Naive thymus-derived CD8-positive, alpha-beta T cell (primary cell): Measurements from ENCODE around the gene KIRREL3. TPM values are rescaled to one million over a fixed set of nuclear protein-coding genes. Genes with fewer than 3 reads are reported as not detected.

ENCODE experiments used
- ATAC-seq, 2 donors: fragments of 150-1000 bp; cut with Tn5 transposase in 1 of 2; sonication (Bioruptor Pico), chemical (Tn5 transposase) in 1 of 2; 1 replicate in 1 of 2; 2 replicates in 1 of 2; pipeline ENCODE4 v1.10.0; 2021; ENCODE audit warnings: mild to moderate bottlenecking in 2 of 2, moderate library complexity in 2 of 2
- POLR2A ChIA-PET: fragments of 350-600 bp; sonication (Branson Sonifier 250); formaldehyde crosslinking; loops from one replicate; lab custom pipeline; 2021; ENCODE audit warnings: antibody characterized with exemption; lab: Charles Lee
- DNase-seq, 10 donors: peaks; one replicate each; pipeline versions ENCODE4 v3.0.0 to v3.0.0-alpha.2; 2020 to 2022
- H3K27ac Mint-ChIP-seq, 10 donors: one replicate each; pipeline ENCODE4 v1.8.0; 2020 to 2022; ENCODE audit warnings: mild to moderate bottlenecking in 10 of 10, mixed read lengths in 10 of 10, moderate library complexity in 4 of 10, inconsistent platforms in 1 of 10
- H3K27me3 Mint-ChIP-seq, 5 donors: one replicate each; pipeline ENCODE4 v1.8.0; 2021 to 2022; ENCODE audit warnings: mixed read lengths in 5 of 5
- H3K36me3 Mint-ChIP-seq, 3 donors: one replicate each; pipeline ENCODE4 v1.8.0; 2020 to 2022; ENCODE audit warnings: mixed read lengths in 3 of 3, mild to moderate bottlenecking in 2 of 3, inconsistent platforms in 1 of 3
- H3K4me1 Mint-ChIP-seq, 4 donors: one replicate each; pipeline ENCODE4 v1.8.0; 2021 to 2022; ENCODE audit warnings: mixed read lengths in 4 of 4
- H3K4me3 Mint-ChIP-seq, 10 donors: one replicate each; pipeline ENCODE4 v1.8.0; 2020 to 2022; ENCODE audit warnings: mild to moderate bottlenecking in 10 of 10, mixed read lengths in 10 of 10, moderate library complexity in 6 of 10, inconsistent platforms in 1 of 10
- H3K9me3 Mint-ChIP-seq, 9 donors: one replicate each; pipeline ENCODE4 v1.8.0; 2020 to 2022; ENCODE audit warnings: mixed read lengths in 9 of 9, mild to moderate bottlenecking in 3 of 9, inconsistent platforms in 1 of 9, moderate library complexity in 1 of 9
- polyA plus RNA-seq, 3 donors: library from polyadenylated mRNA; unstranded; fragments of 300-500 nt; fragmentation: Illumina TruSeq; gene quantifications; one replicate each; pipeline ENCODE4 v1.2.3, GENCODE V29; 2021
- total RNA-seq, 8 experiments: library from RNA in 2 of 8; stranded (reverse) in 2 of 8; gene quantifications; one replicate each; pipeline ENCODE4 v1.2.3 and lab custom pipeline; 2021 to 2026

Gene KIRREL3
- total and polyA plus RNA-seq, 5 experiments from 2014 or later, result not detected

GRCh38 chr11:126613272-126613671 is 387.3 kb downstream of the KIRREL3 start:
- POLR2A ChIA-PET, result no interaction called here

GRCh38 chr11:126612671-126613070 is 387.9 kb downstream of the KIRREL3 start:
- Mint-ChIP-seq H3K36me3 (no peaks in the 10 kb centered on the region), H3K4me3 (no peak overlapping the region), H3K27me3 (peaks cover 6 to 18% (median 8%) of the 10 kb centered on the region in 5 donors), H3K4me1 (no peaks in the 10 kb centered on the region), H3K27ac (no peak overlapping the region), H3K9me3 (no peaks in the 10 kb centered on the region)
- DNase-seq (no peak), ATAC-seq (no peak)
- POLR2A ChIA-PET, result no interaction called here

More at GRCh38 chr11:126613272-126613671, 387.3 kb downstream of the KIRREL3 start:
- no peaks in the 10 kb centered on the region for H3K4me1 Mint-ChIP-seq
- H3K36me3 Mint-ChIP-seq, result no peaks in the 10 kb centered on the region
- H3K9me3 Mint-ChIP-seq, result peaks cover 0 to 4% (median 0%) of the 10 kb centered on the region in 9 donors
- ATAC-seq (no peak), DNase-seq (no peak)
- no peak overlapping the region for H3K4me3 Mint-ChIP-seq
- H3K27me3 Mint-ChIP-seq, result peaks cover 6 to 18% (median 8%) of the 10 kb centered on the region in 5 donors
- no peak overlapping the region for H3K27ac Mint-ChIP-seq

DNA sequence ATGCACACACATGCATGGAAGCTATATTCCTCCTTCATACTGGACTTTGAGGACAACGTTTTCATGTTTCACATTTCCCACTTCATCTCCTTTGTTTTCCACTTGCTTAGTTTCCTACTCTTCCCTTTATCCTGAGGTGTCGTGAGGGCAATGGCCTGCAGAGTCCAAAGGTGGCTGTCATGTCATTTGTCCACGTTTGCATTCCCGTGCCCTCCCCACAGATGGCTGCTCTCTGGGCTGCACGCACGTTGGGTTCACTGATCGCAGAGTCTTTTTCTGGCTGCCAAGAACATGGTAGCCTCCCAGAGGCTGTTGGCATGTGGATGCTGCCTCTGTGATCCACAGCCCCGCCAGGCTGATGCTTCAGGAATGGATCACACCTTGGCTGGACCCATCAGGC is 389.1 kb downstream of the KIRREL3 start:
- H3K27ac Mint-ChIP-seq, result no peak overlapping the region
- no peaks in the 10 kb centered on the region for H3K9me3 Mint-ChIP-seq
- DNase-seq (no peak), ATAC-seq (no peak)
- peaks cover 0 to 6% (median 4%) of the 10 kb centered on the region in 4 donors for H3K4me1 Mint-ChIP-seq
- POLR2A ChIA-PET, result no interaction called here
- no peak overlapping the region for H3K4me3 Mint-ChIP-seq
- peaks cover 6 to 24% (median 10%) of the 10 kb centered on the region in 5 donors for H3K27me3 Mint-ChIP-seq
- H3K36me3 Mint-ChIP-seq, result no peaks in the 10 kb centered on the region

DNA sequence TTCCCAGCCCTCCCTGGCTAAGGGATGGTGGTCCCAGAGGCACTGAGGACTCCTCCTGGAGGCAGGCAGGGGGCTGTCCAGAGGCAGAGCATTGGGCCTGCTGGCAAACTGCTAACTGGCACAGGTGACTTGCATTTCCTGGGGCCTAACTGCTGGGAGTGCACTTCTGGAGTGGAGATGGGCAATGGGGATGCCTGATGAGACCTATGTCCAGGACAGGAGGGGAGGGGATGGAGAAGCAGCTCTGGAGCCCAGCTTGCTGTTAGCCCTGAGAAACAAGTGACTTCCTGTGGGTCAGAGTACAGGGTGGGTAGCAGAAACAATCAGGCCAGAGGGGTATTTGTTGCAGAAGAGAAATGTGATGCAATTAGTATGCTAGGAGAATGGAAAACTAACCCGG is 391.9 kb downstream of the KIRREL3 start:
- H3K4me3 Mint-ChIP-seq, result no peak overlapping the region
- ATAC-seq, result no peak
- H3K27me3 Mint-ChIP-seq, result peaks cover 9 to 34% (median 11%) of the 10 kb centered on the region in 5 donors
- peaks cover 0 to 6% (median 4%) of the 10 kb centered on the region in 4 donors for H3K4me1 Mint-ChIP-seq
- no peaks in the 10 kb centered on the region for H3K36me3 Mint-ChIP-seq
- H3K27ac Mint-ChIP-seq, result no peak overlapping the region
- H3K9me3 Mint-ChIP-seq, result no peaks in the 10 kb centered on the region
- DNase-seq, result no peak
- POLR2A ChIA-PET, result no interaction called here

DNA sequence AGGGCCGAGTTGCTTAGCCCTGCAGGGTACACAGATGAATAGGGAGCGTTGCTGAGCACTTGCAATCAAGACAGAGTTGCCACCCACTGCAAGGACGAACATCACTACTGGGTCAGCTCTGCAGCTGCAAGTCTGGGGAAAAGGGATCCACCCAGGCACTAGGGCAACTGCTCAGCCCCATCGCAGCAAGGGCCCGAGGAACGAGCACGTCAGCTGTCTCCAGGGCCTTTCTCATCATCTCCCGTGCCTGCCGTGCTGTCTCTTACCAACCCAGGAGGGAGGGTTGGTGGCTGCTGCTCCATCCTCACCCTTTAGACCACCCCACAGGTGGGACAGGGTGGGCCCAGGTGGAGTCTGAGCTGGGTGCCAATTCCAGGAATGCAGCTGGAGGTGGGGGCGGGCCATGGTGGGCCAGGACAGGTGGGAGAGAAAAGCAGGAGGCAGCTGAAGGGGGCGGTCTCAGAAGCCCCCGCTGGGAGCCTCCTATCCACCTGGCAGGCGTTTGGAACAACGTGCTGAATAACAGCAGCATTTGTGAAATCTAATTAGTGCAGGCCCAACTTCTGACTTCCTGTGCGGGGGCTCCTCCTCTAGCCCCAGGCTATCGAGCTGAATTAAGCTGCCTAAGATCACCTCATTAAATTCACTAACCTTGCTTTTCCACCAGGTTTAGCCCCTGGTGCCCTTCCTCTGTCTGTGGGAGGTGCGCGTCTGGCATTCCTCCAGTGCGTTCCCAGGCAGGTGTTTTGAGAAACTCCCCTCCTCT is 392.6 kb downstream of the KIRREL3 start:
- peaks cover 8 to 37% (median 13%) of the 10 kb centered on the region in 5 donors for H3K27me3 Mint-ChIP-seq
- no peak for ATAC-seq
- no peak overlapping the region for H3K4me3 Mint-ChIP-seq
- H3K4me1 Mint-ChIP-seq, result peaks cover 0 to 6% (median 4%) of the 10 kb centered on the region in 4 donors
- no peak overlapping the region for H3K27ac Mint-ChIP-seq
- POLR2A ChIA-PET, result no interaction called here
- H3K9me3 Mint-ChIP-seq, result no peaks in the 10 kb centered on the region
- H3K36me3 Mint-ChIP-seq, result no peaks in the 10 kb centered on the region
- no peak for DNase-seq

GRCh38 chr11:126607374-126607773 is 393.2 kb downstream of the KIRREL3 start:
- ATAC-seq, result no peak
- Mint-ChIP-seq H3K27me3 (peaks cover 8 to 42% (median 19%) of the 10 kb centered on the region in 5 donors), H3K9me3 (no peaks in the 10 kb centered on the region), H3K4me1 (peaks cover 0 to 6% (median 4%) of the 10 kb centered on the region in 4 donors), H3K36me3 (no peaks in the 10 kb centered on the region), H3K27ac (no peak overlapping the region), H3K4me3 (no peak overlapping the region)
- POLR2A ChIA-PET, result no interaction called here
- no peak for DNase-seq

DNA sequence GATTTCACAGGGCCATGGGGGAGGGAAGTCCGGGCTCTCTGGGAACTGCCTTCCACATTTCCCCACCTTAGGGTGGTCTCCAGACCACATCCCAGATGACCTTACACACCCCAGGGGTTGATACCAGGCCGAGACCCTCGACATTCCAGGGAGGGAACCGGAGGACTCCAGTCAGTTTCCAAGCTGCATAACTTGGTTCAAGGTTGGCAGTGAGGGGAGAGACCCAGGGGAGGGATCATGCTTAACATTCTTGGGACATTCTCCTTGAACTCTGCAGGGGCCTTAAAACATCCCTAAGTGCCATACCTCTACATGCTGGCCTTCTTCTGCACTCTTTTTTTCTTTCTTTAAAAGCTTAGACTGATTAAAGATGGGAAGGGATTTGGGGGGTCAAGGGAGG is 394.1 kb downstream of the KIRREL3 start:
- H3K9me3 Mint-ChIP-seq, result no peaks in the 10 kb centered on the region
- ATAC-seq (no peak), DNase-seq (no peak)
- peaks cover 0 to 6% (median 4%) of the 10 kb centered on the region in 4 donors for H3K4me1 Mint-ChIP-seq
- peaks cover 9 to 51% (median 22%) of the 10 kb centered on the region in 5 donors for H3K27me3 Mint-ChIP-seq
- no peak overlapping the region for H3K27ac Mint-ChIP-seq
- H3K36me3 Mint-ChIP-seq, result no peaks in the 10 kb centered on the region
- no peak overlapping the region for H3K4me3 Mint-ChIP-seq
- POLR2A ChIA-PET, result no interaction called here

DNA sequence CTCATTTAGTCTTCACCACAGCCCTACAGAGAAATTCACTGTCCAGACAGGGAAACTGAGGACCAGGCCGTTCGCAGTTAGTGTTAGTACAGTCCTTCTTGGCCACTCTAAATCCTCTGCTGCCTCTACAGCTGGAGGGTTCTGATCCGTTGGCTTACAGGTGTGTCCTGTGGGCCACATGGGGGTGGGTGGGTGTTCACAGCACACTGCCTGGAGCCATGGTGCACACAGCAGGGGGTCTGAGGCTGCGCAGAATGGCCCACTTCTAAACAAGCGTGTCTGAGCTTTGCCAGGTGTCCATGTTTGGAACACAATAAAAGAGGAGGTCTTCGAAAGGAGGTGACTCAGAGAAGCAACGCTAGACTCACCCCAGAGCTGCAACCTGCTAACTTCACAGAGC is 396.1 kb downstream of the KIRREL3 start:
- DNase-seq (no peak), ATAC-seq (no peak)
- POLR2A ChIA-PET, result no interaction called here
- no peaks in the 10 kb centered on the region for H3K9me3 Mint-ChIP-seq
- H3K27ac Mint-ChIP-seq, result no peak overlapping the region
- peaks cover 0 to 6% (median 4%) of the 10 kb centered on the region in 4 donors for H3K4me1 Mint-ChIP-seq
- no peaks in the 10 kb centered on the region for H3K36me3 Mint-ChIP-seq
- no peak overlapping the region for H3K4me3 Mint-ChIP-seq
- peaks cover 10 to 70% (median 30%) of the 10 kb centered on the region in 5 donors for H3K27me3 Mint-ChIP-seq

GRCh38 chr11:126603486-126603885 is 397.1 kb downstream of the KIRREL3 start:
- Mint-ChIP-seq H3K27ac (no peak overlapping the region), H3K27me3 (peaks cover 10 to 79% (median 30%) of the 10 kb centered on the region in 5 donors), H3K36me3 (no peaks in the 10 kb centered on the region), H3K9me3 (peaks cover 0 to 5% (median 0%) of the 10 kb centered on the region in 9 donors), H3K4me3 (no peak overlapping the region), H3K4me1 (peaks cover 0 to 6% (median 4%) of the 10 kb centered on the region in 4 donors)
- POLR2A ChIA-PET, result no interaction called here
- ATAC-seq (no peak), DNase-seq (no peak)

GRCh38 chr11:126602993-126603392 is 397.6 kb downstream of the KIRREL3 start:
- POLR2A ChIA-PET, result no interaction called here

DNA sequence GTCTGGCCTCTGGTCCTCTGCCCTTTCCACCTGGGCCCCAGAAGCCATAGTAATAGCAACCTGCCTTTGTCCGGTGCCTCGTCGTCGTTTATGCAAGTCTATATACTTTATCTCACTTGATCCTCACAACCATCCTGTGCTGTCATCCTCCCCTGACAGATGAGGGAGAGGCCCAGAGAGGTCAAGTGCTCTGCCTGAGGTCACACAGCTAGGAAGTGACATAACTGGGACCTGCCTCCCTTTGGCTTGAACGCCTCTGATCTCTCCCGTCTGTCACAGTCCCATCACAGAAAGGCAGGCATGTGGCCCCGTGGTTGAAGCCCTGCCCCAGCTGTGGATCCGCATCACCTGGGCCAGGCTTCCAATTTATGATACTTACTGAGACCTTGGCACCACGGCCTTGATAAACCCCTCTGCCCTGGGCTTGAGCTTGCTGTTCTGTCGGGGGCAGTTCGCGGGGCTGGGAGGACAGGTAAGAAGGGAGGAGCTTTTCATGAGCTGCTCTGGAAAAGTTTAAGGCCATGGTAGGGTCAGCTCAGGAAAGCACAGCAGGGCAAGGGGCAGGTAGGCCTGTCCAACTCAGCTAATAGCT is 398.1 kb downstream of the KIRREL3 start:
- H3K4me3 Mint-ChIP-seq, result no peak overlapping the region
- ATAC-seq (no peak), DNase-seq (no peak)
- H3K4me1 Mint-ChIP-seq, result peaks cover 0 to 6% (median 4%) of the 10 kb centered on the region in 4 donors
- H3K36me3 Mint-ChIP-seq, result no peaks in the 10 kb centered on the region
- no peak overlapping the region for H3K27ac Mint-ChIP-seq
- POLR2A ChIA-PET, result no interaction called here
- peaks cover 0 to 9% (median 1%) of the 10 kb centered on the region in 9 donors for H3K9me3 Mint-ChIP-seq
- peaks cover 11 to 81% (median 30%) of the 10 kb centered on the region in 5 donors for H3K27me3 Mint-ChIP-seq

More at GRCh38 chr11:126602993-126603392, 397.6 kb downstream of the KIRREL3 start:
- Mint-ChIP-seq H3K27me3 (peaks cover 11 to 81% (median 30%) of the 10 kb centered on the region in 5 donors), H3K9me3 (peaks cover 0 to 9% (median 0%) of the 10 kb centered on the region in 9 donors), H3K36me3 (no peaks in the 10 kb centered on the region), H3K4me1 (peaks cover 0 to 6% (median 4%) of the 10 kb centered on the region in 4 donors), H3K27ac (no peak overlapping the region), H3K4me3 (no peak overlapping the region)
- no peak for DNase-seq
- ATAC-seq, result no peak

- H3K27ac Mint-ChIP-seq, result no peak overlapping the region
- DNase-seq, result no peak
- H3K9me3 Mint-ChIP-seq, result peaks cover 0 to 9% (median 1%) of the 10 kb centered on the region in 9 donors
- peaks cover 11 to 74% (median 30%) of the 10 kb centered on the region in 5 donors for H3K27me3 Mint-ChIP-seq
- no peak for ATAC-seq
- no peak overlapping the region for H3K4me3 Mint-ChIP-seq
- POLR2A ChIA-PET, result no interaction called here
- no peaks in the 10 kb centered on the region for H3K36me3 Mint-ChIP-seq
- H3K4me1 Mint-ChIP-seq, result peaks cover 0 to under 1% (median 0%) of the 10 kb centered on the region in 4 donors
Observed at GRCh38 chr11:126601550-126602215, 398.9 kb downstream of the KIRREL3 start.

DNA sequence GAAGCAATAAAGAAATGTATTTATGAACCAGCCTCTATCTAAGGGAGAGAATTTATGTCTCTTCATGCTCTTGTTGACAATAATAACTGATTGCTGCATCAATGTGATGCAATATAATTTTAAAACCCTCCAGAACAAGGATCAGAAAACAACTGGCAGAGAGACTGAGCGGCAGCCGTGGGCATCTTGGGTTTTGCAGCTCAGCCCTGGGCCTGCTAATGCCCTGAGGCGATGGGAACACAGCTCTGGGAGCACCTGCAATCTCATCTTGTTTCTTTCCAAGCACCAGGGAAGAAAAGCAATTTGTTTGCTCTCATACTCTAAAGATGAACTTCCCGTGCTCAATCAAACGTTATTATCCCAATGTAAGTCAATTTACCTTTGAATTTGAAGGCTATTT is 399.4 kb downstream of the KIRREL3 start:
- H3K4me3 Mint-ChIP-seq, result no peak overlapping the region
- H3K27ac Mint-ChIP-seq, result no peak overlapping the region
- H3K4me1 Mint-ChIP-seq, result no peaks in the 10 kb centered on the region
- ATAC-seq (no peak), DNase-seq (no peak)
- peaks cover 0 to 9% (median 1%) of the 10 kb centered on the region in 9 donors for H3K9me3 Mint-ChIP-seq
- H3K27me3 Mint-ChIP-seq, result peaks cover 11 to 68% (median 30%) of the 10 kb centered on the region in 5 donors
- POLR2A ChIA-PET, result no interaction called here
- H3K36me3 Mint-ChIP-seq, result no peaks in the 10 kb centered on the region
